AG09319 (cell line): Measurements from ENCODE around the gene DCST1.

ENCODE experiments used
- DNase-seq: peaks from one replicate; pipeline ENCODE4 v3.0.0-alpha.2; 2010; ENCODE audit warnings: low read depth; ENCODE audit errors: extremely low read depth
- TF ChIP-seq, protein P1 (sequence below): IDR thresholded peaks from 2 replicates; pipeline ENCODE4 v1.5.1; 2011; ENCODE audit warnings: low read depth, mild to moderate bottlenecking, inconsistent platforms, low read length, moderate library complexity

DCST1 gene

DNA sequence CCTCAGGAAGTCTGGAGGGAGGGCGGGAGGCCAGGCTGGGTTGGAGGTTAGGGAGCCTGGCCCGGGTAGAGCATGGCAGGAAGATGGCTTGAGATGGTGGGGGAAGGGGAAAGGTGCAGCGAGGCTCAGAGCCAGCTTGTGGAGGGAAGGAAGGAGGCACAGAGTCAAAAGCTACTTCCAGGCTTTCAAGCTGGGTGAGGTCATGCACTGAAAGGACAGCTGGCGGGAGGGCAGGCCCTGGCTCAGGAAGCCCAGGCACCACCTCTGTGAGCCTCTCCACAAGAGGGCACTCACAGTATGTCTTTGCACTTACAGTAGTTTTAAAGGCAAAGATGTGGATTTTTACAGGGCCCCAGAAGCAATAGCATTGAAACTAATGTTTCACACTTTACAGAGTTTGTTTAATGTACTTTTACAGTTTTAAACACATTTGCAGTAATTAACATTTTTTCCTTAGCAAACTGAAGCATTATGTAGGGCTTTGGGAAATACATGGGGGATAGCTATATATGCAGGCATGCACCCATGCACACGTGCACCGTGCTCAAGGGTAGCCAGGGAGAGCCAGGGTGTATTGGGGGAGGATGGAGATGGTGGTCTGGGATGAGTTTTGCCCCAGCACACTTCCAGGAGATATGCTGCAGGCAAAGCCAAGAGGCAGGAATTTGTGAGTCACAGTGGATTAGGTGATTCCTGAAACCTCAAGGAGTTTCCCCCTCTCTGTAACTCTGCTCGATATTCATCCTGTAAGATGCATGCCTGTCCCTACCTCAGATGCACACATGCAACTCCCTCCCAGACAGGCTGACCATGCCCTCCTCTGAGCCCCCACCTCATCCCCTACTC is 11.4 kb downstream of the DCST1 start:
- TF ChIP-seq, protein P1, sequence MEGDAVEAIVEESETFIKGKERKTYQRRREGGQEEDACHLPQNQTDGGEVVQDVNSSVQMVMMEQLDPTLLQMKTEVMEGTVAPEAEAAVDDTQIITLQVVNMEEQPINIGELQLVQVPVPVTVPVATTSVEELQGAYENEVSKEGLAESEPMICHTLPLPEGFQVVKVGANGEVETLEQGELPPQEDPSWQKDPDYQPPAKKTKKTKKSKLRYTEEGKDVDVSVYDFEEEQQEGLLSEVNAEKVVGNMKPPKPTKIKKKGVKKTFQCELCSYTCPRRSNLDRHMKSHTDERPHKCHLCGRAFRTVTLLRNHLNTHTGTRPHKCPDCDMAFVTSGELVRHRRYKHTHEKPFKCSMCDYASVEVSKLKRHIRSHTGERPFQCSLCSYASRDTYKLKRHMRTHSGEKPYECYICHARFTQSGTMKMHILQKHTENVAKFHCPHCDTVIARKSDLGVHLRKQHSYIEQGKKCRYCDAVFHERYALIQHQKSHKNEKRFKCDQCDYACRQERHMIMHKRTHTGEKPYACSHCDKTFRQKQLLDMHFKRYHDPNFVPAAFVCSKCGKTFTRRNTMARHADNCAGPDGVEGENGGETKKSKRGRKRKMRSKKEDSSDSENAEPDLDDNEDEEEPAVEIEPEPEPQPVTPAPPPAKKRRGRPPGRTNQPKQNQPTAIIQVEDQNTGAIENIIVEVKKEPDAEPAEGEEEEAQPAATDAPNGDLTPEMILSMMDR, result peak; percentile 87
- peak; percentile 64 for DNase-seq

DNA sequence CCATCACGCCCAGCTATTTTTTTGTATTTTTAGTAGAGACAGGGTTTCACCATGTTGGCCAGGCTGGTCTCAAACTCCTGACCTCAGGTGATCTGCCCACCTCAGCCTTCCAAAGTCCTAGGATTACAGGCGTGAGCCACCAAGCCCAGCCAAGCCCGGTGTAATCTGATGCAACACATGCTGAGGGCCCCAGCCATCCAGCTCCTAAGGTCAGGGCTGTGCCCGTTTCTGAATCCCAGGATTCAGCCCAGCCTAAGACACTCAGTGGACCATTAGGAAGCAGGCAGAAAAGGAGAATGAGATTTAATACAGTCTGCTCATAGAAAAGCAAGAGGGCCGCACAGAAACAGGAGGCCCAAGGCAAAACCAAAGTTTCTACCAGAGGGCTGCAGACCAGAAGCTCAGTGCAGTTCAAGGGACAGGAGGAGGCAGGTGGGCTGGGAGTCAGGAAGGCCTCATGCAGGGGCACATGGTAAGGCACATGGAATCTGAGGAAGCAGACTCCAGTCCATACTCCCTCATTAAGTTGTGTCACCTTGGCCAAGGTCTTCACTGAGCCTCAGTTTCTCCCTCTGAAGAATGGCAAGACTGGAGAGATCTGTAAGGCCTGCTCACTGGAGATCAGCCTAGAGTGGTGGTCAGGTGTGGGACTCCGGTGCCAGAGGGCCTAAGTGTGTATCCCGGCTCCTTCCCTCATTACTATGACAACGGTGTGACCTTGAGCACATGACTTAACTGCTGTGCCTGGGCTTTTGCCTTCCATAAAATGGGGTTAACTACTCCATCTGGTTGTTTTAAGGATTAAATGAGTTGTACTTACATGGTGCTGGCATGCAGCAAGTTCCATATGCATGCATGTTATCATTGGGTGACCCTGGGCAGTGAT is 15.1 kb downstream of the DCST1 start:
- TF ChIP-seq, protein P1, result no peak
- no peak for DNase-seq

DNA sequence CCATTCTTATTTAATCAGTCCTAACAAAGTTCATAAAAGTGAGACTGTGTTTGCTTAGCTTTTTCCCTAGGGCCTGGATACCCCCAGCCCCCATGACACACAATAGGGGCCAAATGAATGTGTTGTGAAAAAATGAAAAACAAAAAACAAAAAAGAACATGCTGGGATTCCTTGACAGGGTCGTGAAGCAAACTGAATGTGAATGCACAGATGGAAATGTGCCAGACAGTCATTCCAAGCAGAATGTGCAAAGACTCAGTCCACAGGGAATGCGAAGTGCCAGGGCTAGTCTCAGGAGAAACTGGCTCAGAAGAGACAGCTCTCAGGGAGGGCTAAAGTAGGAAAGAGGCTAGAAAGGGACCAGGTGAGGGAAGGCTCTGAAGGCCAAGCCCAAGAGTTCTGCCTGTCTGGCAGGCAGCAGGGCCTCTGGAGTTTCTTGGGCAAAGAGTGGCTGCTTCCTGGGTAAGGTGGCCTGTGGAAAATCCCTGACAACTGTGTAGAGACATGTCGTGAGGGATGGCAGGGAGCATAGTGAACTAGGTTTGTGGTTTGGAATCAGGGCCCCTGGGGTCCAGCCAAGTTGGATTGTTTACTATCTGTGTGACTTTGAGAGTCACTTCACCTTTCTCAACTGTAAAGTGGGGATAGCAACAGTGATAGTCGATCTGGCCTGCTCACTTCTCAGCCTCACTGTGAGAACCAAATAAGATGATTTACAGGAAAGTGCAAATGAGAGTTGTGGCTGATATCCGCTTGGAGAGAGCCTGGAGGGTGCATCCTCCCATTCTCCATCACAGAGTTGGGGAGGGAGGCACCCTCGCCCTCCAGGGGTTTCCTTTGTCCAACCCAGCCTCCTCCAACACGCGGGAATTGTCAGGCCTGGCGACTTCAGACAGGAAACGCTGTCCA is 16.3 kb downstream of the DCST1 start:
- no peak for DNase-seq
- TF ChIP-seq, protein P1, result no peak

DNA sequence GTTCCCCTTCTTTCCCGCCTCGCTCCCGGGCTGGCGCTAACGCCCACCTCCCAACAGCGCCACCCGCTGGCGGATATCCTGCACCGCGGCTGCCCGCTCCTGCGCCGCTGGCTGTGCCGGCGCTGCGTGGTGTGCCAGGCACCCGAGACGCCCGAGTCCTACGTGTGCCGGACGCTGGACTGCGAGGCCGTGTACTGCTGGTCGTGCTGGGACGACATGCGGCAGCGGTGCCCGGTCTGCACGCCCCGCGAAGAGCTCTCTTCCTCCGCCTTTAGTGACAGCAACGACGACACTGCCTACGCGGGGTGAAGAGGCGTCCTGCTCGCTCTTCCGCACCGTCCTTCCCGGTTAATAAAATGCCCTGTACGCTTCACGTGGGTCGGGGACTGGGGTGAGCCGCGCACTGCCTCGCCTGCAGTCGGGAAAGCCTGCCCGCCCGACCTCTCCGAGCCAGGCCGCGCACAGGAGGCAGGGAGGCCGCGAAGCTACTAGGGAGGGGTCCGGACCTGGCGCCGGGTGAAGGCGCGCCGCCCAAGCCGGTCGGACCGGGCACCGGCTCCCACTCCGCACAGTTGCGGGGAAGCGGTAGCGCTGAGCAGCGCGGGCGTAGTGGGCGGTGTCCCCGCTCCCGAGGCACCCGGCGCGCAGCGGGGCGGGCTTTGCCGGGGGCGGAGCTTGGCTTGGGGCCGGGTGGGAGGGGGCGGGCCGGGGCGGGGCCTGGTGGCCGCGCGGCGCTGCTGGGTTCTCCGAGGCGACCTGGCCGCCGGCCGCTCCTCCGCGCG is 17.1 kb downstream of the DCST1 start, which contains the start of gene ADAM15:
TSS of gene ADAM15 (plus strand) at position 757 of the 782 bp plus-strand sequence. CDS start 71 bp downstream, outside the sequence.
- DNase-seq, result peak; percentile 19
- TF ChIP-seq, protein P1, result peak; percentile 89

DNA sequence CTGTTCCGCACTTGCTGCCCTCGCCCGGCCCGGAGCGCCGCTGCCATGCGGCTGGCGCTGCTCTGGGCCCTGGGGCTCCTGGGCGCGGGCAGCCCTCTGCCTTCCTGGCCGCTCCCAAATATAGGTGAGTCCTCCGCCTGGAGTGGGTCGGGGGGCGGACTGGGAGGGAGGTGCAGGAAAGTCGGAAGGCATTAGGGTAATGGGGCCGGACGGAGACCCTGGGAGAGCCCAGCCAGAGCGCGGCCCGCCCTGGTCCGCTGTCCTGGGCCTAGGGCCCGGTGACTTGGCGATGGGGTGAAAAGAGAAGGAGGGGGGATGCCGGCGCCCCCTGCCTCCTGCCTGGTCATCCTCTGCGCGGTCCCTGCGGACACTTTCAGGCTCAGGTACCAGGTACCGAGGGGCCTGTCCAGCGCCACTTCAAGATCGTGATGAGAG is 17.7 kb downstream of the DCST1 start:
- TF ChIP-seq, protein P1, result no peak
- DNase-seq, result no peak

DNA sequence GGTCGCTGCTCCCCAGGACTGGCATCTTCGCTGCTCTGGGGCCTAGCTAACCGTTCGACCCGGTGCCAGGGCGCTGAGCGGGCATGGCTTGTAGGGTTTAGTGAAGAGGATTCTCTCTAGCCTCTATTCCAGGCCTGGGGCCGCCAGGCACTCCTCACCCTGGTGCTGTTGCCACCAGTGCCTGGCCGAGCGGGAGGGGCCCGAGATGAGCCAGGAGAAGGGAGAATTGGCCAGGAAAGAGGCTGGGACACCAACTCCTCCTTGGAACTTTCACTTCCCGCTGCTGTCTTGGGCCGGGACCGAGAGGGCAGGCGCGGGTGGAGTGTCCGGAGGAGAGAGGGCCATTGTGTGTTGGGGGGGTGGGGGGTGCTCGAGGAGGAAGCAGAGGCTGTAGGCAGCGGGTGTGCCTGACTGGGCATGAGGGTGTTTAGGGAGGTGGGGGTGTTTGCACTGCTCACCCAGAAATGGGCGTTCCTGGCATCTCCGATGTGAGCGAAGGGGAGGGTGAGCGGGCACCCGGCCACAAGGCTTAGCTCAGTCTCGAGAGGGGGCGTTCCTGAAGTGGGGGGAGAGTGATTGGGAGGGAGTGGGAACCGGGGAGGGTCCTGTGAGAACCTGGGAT is 18.3 kb downstream of the DCST1 start:
- no peak for DNase-seq
- TF ChIP-seq, protein P1, result no peak
